ENCODE data around the gene ARHGAP44.

The ARHGAP44 gene, protein sequence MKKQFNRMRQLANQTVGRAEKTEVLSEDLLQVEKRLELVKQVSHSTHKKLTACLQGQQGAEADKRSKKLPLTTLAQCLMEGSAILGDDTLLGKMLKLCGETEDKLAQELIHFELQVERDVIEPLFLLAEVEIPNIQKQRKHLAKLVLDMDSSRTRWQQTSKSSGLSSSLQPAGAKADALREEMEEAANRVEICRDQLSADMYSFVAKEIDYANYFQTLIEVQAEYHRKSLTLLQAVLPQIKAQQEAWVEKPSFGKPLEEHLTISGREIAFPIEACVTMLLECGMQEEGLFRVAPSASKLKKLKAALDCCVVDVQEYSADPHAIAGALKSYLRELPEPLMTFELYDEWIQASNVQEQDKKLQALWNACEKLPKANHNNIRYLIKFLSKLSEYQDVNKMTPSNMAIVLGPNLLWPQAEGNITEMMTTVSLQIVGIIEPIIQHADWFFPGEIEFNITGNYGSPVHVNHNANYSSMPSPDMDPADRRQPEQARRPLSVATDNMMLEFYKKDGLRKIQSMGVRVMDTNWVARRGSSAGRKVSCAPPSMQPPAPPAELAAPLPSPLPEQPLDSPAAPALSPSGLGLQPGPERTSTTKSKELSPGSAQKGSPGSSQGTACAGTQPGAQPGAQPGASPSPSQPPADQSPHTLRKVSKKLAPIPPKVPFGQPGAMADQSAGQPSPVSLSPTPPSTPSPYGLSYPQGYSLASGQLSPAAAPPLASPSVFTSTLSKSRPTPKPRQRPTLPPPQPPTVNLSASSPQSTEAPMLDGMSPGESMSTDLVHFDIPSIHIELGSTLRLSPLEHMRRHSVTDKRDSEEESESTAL

DNA sequence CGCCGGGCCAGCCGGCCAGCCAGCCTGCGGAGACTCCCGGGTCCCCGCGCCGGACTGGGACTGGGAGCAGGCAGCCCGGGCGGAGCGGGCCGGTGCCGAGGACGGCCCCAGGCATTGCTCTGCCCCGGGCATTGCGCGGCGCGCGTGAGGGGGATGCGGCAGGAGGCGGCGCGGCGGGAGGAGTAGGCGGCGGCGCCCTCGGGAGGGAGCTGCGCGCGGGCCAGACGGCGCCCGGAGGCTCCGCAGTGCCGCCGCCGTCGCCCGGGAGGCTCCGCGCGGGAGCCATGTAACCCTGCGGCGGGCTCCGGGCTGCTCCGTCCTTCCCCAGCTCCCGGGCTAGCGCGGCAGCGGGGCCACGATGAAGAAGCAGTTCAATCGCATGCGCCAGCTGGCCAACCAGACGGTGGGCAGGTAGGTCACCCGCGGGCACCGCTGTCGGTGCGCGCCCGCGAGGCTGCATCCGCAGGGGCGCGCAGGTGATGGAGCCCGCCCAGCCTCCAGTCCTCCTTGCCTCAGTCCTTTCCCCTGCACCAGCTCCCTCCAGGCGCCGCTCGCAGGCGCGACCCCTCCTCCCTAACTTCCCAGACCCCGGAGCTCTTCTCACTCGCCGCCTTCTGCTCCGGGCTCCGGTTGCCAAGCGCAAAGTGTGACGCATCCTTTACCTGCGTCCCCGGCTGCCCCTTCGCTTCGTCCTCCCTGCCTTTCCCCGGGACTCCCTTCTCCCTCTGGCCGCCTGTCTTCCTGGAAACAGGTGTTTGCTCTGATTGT lies at the start of gene ARHGAP44:
ARHGAP44 (plus strand) TSS at position 18 of the 768 bp plus-strand sequence; CDS start at position 359, 341 bp downstream.
- DNase-seq (ENCODE audit: low read depth, low spot score), result no peak

DNA sequence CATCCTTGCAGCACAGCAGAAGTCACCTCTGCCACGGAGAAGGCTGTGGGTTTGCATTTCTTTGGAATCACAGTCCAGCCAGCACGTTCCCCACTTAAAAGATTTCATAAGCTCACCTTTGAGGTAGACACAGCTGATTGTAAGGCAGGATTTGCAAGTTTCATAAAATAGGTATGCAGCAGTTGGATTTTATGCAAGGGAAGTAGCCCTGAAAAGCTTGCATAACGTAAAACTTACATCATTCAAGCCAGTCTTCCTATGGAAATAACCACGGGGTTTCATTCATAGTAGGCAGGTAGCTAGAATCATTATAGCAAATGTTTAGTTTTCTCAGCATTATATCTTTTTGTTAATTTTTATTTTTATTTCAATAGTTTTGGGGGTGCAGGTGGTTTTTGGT lies 49.8 kb upstream of the ARHGAP44 start:
- no peak for DNase-seq (ENCODE audit: low read depth, low spot score)

DNA sequence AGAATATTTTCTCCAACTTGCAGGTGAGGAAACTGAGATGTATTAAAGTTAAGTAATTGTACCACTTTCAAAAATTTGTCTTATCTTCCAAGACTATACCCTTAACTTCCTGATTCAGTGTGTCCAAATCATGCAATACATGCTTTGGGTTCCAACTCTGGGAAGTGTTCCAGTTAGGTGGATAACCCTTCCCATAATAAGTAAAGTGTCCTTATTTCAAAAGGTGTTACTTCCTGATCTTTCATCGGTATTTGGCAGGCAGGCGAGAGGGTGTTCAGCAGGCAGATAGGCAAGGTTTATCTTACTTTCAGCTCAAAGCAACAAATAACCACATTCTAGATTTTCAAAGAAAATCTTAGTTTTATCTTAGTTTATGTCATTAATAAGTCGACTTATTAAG lies 46.3 kb upstream of the ARHGAP44 start:
- DNase-seq (ENCODE audit: low read depth, low spot score), result no peak

DNA sequence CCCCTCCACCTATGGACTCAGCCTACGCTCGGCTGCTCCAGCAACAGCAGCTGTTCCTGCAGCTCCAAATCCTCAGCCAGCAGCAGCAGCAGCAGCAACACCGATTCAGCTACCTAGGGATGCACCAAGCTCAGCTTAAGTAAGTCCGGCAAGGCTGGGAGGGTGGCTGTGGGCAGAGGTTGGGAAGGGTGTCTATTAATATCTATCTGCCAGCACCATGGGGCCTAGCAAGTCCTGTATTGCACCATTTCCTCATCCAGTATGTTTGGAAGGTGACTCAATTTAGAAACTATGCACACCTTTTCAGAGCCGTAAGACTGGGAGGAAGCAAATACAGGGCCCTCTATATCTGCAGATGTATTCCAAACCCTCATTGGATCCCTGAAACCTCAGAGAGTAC lies 45.0 kb upstream of the ARHGAP44 start:
- DNase-seq (ENCODE audit: low read depth, low spot score), result no peak

DNA sequence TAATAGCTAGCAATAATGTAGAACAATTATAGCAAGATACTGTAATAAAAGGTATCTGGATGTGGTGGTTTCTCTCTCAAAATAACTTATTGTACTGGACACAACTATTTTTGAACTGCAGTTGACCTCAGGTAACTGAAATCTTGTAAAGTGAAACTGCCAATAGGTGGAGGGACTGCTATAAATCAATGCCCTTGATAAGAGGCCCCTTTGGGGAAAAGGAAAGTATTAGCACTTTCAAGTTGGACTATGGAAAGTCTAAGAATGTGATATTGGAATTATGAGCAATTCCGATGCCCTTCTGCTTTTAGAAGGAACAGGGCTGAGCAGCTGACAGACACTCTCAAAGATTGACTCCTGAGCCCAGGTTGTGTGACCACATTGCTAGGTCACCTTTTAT lies 44.5 kb upstream of the ARHGAP44 start:
- DNase-seq (ENCODE audit: low read depth, low spot score), result no peak

DNA sequence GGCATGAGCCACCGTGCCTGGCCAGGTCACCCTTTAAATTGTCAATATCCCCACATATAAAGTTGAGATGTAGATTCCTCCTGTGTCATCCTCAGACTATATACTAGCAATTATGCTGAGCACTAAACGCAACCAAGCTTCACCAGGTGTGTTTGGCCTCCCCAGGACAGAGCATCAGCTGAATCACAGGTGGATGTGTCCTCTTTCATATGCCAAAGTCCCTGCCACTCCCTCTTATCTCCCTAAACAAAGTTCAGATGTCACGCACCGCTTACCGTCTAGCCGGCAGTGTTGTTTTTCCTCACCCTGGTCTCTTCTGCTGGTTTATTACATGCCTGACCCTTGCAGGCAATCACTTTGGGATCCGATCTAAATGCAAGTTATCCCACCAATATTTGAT lies 43.8 kb upstream of the ARHGAP44 start:
- no peak for DNase-seq (ENCODE audit: low read depth, low spot score)

DNA sequence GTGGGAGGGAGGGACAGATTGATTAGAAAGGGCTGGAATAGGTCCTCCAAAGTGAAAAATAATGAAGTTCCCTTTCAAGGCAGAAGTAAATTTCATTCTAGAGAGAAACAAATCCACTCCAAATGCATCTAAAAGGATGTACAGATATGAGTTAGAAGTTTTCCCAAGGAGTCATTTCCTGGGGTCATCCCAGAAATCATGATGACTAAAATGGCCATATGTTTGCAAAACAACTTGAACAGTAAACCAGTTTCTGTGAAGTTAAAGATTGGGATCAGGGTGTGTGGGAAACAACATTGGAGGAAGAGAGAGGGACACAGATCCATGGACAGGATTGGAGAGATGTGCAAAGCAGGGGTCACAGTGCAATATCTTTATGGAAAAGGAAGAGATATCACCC lies 32.5 kb upstream of the ARHGAP44 start:
- no peak for DNase-seq (ENCODE audit: low read depth, low spot score)

DNA sequence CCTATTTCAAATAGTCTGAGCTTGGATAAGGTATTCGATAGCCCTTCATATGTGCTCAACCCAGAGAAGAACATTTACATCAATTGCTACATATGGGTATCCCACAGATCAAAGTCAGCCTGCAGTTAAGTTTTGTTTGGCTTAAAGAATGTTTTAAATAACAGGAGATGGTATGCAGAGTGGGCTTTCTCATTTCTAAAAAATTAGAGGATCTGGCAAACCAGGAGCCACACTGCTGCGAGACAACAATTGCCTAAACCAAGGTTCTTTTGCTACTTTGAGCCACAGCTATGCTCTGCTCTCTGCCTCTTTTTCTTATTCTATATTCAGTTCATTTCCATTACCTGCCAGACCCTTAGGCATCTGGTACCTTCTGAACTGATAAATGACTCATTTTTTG lies 30.2 kb upstream of the ARHGAP44 start:
- no peak for DNase-seq (ENCODE audit: low read depth, low spot score)

DNA sequence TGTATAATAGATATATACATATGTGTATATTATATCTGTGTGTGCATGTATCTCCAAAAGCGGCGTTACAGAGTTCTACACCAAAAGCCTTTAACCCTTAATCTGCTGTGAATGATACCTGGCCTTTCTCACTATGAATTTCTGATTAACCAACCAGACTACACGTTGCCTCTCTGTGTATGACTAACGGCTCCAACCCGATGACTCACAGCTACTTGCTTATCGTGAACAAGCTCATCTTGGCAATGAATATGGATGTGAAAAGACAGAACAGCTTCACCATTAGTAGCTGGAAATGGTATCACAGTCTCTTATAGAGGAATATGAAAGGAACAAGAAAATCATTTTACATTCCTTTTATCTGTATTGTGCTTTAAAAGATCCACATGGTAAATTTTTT lies 23.8 kb upstream of the ARHGAP44 start:
- DNase-seq (ENCODE audit: low read depth, low spot score), result no peak

DNA sequence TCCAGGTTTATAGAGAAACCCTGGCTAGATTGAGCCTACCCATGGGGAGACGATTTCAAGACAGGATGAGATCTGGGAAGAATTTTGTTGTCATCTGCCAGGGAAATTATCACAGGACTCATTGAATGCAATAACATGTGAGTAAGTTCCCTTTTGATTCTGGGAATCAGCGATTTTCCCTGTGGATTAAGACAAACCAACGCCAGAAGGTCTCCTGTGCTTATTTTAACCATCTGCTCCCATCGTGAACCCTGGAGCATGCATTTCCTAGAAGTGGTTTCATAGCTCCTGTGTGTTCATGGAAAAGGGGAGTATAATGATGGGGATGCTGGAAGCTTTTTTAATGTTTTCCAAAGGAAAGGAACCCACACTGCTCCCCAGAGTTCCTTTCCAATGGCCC lies 21.0 kb upstream of the ARHGAP44 start:
- no peak for DNase-seq (ENCODE audit: low read depth, low spot score)

DNA sequence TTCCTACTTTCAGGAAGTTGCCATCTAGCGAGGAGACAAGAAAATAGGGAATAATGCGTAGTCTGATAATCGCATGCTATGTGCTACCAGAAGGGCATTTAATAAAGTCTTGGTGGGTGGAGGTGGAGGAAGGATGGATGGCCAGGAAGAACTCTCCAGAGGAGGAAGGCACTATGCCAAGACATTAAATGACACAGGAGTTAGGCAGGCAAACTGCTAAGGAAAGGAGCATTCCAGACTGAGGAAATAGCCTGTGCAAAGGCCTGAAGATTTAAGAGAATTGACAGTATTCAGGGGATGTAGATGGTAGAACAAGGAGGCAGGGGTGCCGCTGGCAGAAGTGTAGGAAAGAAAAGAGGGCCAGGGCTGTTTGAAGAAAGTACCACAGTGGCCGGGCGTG lies 19.3 kb upstream of the ARHGAP44 start:
- no peak for DNase-seq (ENCODE audit: low read depth, low spot score)

DNA sequence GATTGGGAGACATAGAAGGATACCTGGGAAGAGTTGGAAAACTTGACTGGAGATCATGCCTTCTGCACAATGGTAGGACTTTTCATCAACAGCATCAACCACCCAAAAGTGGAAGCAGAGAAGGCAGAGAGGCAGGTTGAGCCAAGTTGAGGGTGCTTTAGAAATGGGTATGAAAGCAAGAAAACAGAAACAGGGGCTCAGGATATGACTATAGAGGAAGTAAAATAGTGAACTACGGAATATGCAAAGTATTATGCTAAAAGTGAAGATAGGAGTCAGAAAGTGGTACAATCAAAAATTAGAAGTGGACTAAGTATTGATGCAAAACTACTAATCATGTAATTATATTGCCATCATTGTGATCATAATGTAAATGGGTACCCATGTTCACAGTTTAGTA lies 16.1 kb upstream of the ARHGAP44 start:
- DNase-seq (ENCODE audit: low read depth, low spot score), result no peak

DNA sequence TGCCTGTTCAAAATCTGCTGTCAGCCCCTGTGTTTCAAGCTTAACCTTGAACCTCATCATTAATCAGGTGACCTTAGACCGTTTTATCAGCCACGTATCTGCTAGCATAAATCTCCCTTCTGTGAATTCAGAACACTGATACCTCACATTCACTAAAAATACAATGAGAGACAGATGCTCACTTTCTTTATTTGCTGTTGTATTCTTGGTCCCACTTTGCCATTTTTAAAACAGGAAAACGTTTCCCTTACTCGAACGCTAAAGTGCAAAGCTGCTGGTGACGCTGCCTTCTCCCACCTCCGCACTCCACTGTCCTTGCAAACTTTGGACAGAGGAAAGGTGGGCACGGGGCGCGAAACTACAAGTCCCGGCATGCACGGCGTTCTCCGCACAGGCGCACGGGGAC lies 220 bp upstream of the ARHGAP44 start:
- DNase-seq (ENCODE audit: low read depth, low spot score), result no peak

DNA sequence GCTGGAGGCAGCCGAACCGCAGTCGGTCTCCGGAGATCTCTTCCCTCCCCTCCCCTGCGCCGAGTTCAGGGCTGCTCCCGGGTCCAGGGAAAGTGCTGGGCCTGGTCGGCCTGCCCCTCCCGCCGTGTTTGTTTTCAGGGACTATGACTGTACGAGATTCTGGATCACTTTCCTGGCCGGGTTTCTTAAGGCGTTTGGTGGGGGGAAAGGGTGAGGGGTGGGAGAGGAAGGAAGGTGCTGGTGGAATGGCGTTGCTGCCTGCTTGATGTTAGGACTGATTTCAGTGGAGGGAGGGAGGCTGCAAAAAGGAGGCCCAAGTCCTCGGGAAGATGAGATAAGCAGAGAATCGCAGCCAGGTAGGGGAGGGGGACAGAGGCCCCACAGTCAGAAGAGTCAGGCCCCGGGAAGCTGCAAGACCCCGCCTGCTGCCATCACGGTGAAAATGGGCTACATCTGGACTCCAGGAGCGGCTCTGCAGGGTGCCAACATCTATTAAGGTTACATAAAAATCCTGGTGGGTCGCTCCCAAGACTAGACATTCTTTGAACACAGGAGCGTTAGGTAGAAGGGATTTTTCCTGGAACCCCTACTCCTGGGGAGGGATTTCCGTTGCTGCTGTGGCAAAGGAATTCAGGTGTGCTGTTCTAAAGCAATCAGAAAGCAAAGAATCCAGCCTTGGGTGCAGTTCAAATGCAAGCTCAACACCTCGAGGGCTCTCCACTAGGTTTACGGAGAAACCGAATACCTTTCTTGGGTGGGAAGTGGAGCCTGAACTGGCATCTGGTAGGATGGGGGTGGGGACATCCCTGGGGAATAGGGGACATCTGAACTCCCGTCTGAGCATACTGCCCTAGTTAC lies 1.2 kb downstream of the ARHGAP44 start:
- DNase-seq (ENCODE audit: low read depth, low spot score), result no peak

DNA sequence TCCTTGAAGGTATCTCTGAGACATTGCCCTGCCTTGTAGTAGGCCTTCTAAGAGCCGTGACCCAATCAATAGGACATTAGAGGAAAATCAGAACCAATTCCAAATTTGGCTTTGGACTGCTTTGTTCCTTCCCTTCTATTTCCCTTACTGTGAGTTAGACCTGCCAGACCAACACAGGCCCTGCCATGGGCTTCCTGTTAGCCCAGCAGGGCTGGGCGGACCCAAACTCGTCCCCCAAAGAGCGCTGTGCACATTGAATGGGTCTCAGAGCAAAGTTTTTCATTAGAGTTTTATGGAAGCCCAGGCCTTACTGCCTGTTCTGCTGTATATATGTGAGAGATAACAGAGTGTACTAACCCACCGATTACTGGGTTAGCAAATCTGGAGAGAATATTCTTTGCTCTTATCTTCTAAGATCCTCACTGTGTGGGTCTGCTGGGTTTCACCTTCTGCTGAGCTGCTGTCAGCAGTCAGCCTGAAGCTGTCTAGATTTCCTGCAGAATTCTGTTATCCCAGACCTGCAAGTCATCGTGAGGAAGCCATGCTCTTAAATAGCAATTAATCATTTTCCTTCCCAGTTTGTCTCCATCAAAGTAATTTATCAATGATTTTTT lies 5.7 kb downstream of the ARHGAP44 start:
- DNase-seq (ENCODE audit: low read depth, low spot score), result no peak

DNA sequence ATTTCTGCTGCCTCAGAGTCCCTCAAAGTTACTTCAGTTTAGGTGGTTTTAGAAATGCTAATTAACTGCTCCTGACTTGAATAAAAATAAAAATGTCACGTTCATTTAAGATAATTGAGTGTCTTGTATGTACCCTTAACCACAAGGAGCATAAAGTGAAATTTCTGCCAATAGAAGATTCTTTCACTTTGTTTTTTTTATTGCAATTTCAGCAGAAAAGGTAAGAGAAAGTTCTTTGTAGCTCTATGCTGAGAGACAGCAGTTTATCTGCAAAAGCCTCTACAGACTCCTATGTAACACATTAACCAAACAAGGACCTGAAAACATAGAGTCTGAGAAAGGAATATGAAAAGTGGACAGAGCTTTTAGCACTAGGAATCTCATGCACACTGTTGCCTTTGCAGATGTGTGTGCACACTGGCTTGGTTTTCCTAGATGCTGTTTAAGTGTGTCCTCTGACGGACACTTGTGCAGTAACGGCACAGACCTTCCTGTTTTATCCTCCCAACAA lies 11.6 kb downstream of the ARHGAP44 start:
- DNase-seq (ENCODE audit: low read depth, low spot score), result no peak

DNA sequence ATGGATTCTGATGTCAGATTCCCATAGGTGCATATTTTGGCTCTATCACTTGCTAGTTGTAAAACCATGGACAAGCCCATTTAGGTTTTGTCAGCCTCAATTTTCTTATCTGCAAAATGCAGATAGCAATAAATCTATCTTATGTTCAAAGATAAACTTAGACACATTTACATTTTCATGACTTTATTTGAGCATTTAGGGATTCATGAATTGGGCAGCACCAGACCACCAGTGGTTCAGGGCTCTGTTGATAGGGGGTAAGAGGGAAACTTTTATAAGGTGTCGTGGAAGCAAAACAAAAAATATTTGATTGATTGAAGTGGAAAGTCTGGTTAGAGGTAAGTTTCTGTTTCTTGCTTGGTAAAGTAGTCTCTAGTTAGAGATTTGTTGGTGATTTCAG lies 17.3 kb downstream of the ARHGAP44 start:
- DNase-seq (ENCODE audit: low read depth, low spot score), result no peak

DNA sequence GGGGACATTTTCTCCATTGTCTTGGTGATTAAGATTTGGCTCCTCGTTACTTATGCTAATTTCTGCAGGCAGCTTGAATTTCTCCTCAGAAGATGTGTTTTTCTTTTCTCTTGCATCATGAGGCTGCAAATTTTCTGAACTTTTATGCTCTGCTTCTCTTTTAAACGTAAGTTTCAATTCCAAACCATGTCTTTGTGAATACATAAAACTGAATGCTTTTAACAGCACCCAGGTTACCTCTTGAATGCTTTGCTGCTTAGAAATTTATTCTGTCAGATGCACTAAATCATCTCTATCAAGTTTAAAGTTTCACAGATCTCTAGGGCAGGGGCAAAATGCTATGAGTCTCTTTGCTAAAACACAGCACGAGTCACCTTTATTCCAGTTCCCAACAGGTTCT lies 19.4 kb downstream of the ARHGAP44 start:
- DNase-seq (ENCODE audit: low read depth, low spot score), result no peak

DNA sequence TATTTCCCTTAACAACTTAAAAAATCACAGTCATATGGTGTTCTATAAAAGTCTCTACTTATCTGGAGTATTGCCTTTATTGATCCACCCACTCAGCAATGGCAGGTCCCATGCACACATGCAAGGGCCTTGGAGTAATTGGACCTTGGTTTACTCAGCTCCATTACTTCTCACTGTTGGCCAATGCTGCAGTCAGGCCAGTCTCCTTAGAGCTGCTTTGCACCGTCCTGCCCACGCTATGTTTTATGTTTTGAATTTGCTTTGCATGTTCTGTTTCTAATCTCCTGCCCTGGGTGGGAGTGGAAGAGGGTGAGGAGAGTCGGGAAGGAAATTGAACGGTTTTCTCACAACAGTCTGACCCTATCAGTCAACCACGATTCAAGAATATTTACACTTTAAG lies 23.6 kb downstream of the ARHGAP44 start:
- no peak for DNase-seq (ENCODE audit: low read depth, low spot score)

DNA sequence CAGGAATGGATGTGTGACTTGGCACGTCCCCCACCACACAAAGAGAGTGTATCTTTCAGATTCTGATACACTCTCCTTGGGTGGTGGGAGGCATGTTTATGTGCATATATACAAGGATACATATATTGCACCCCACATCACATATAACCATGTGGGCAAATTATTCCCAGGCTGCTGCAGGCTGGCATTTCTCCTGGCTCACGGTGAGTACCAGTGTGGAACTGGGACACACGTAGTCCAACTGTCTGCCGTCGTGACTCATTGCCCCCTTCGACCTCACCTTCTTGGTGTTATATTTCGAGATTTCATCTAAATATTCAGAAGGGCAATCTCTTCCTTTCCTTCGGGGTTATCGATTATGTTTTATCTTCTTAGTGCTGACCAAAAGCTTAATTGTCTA lies 24.4 kb downstream of the ARHGAP44 start:
- no peak for DNase-seq (ENCODE audit: low read depth, low spot score)

DNA sequence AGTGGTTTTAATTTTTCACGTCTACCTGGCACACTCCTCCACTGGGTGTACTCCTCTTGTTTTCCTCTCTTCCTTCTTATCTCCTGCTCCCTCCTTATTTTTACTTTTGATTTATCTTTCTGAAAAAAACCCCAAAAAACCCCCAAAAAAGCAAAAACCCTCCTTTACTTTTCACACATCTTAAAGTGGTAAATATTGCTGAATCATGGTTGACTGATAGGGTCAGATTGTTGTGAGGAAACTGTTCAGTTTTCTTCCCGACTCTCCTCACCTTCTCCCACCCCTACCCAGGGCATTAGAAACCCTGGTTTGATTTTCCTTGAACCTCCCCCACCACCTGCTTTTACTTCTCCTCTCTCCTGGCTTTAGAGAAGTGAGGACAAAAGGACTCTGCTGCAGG lies 25.4 kb downstream of the ARHGAP44 start:
- no peak for DNase-seq (ENCODE audit: low read depth, low spot score)

All from activated CD4-positive, CD25-positive, alpha-beta regulatory T cell treated with anti-CD3 and anti-CD28 coated beads, Interleukin-2, amount 50 U/mL, for 16 hours (primary cell).